HEK293 (cell line): ENCODE measurements around the gene NOXO1.

ENCODE experiments used
- BCL11B ChIP-seq: fragments of 450-650 bp; formaldehyde crosslinking; IDR thresholded peaks from 2 replicates; pipeline ENCODE4 v1.5.1; 2016; ENCODE audit warnings: low read depth, missing biosample characterization, missing genetic modification characterization
- FEZF1 ChIP-seq: fragments of 450-650 bp; formaldehyde crosslinking; IDR thresholded peaks from 2 replicates; pipeline ENCODE4 v1.5.1; 2016; ENCODE audit warnings: missing biosample characterization, missing genetic modification characterization
- HOXD13 ChIP-seq: sonication (generic); formaldehyde crosslinking; IDR thresholded peaks from 2 replicates; pipeline ENCODE4 v1.8.0; 2022; ENCODE audit warnings: missing genetic modification reagents, borderline replicate concordance
- KLF8 ChIP-seq: fragments of 450-650 bp; formaldehyde crosslinking; IDR thresholded peaks from 2 replicates; pipeline ENCODE4 v1.5.1; 2016; ENCODE audit warnings: missing biosample characterization, missing genetic modification characterization
- KLF9 ChIP-seq: fragments of 450-650 bp; formaldehyde crosslinking; IDR thresholded peaks from 2 replicates; pipeline ENCODE4 v1.5.1; 2016; ENCODE audit warnings: missing biosample characterization, missing genetic modification characterization, low read depth
- MYNN ChIP-seq: fragments of 450-650 bp; formaldehyde crosslinking; IDR thresholded peaks from 2 replicates; pipeline ENCODE4 v1.5.1; 2016; ENCODE audit warnings: missing biosample characterization, missing genetic modification characterization, borderline replicate concordance
- TCF7L2 ChIP-seq: IDR thresholded peaks from 2 replicates; pipeline ENCODE4 v1.6.1; 2011; ENCODE audit warnings: low read depth, mild to moderate bottlenecking, inconsistent platforms, low read length, moderate library complexity, borderline replicate concordance
- YY1 ChIP-seq: fragments of 450-650 bp; formaldehyde crosslinking; IDR thresholded peaks from 2 replicates; pipeline ENCODE4 v1.5.1; 2018; ENCODE audit warnings: missing biosample characterization, missing genetic modification characterization
- ZBTB1 ChIP-seq: fragments of 450-650 bp; formaldehyde crosslinking; IDR thresholded peaks from 2 replicates; pipeline ENCODE4 v1.5.1; 2016; ENCODE audit warnings: missing biosample characterization, missing genetic modification characterization
- ZFP37 ChIP-seq: fragments of 450-650 bp; formaldehyde crosslinking; IDR thresholded peaks from 2 replicates; pipeline ENCODE4 v1.5.1; 2016; ENCODE audit warnings: missing biosample characterization, missing genetic modification characterization
- ZNF292 ChIP-seq: fragments of 450-650 bp; formaldehyde crosslinking; IDR thresholded peaks from 2 replicates; pipeline ENCODE4 v1.5.1; 2016; ENCODE audit warnings: low read depth, missing biosample characterization, missing genetic modification characterization, borderline replicate concordance
- ZNF341 ChIP-seq: fragments of 450-650 bp; formaldehyde crosslinking; IDR thresholded peaks from 2 replicates; pipeline ENCODE4; 2016; ENCODE audit warnings: low read depth, missing biosample characterization, missing genetic modification characterization
- ZNF391 ChIP-seq: fragments of 450-650 bp; formaldehyde crosslinking; IDR thresholded peaks from 2 replicates; pipeline ENCODE4 v1.5.1; 2016; ENCODE audit warnings: low read depth, missing biosample characterization, missing genetic modification characterization, borderline replicate concordance
- ZNF394 ChIP-seq: fragments of 450-650 bp; formaldehyde crosslinking; IDR thresholded peaks from 2 replicates; pipeline ENCODE4 v1.5.1; 2016; ENCODE audit warnings: missing biosample characterization, missing genetic modification characterization, mild to moderate bottlenecking, moderate library complexity, borderline replicate concordance
- ZNF473 ChIP-seq: fragments of 450-650 bp; formaldehyde crosslinking; IDR thresholded peaks from 2 replicates; pipeline ENCODE4 v1.5.1; 2017; ENCODE audit warnings: missing biosample characterization, missing genetic modification characterization
- ZNF629 ChIP-seq: fragments of 450-650 bp; formaldehyde crosslinking; IDR thresholded peaks from 2 replicates; pipeline ENCODE4 v1.5.1; 2017; ENCODE audit warnings: missing biosample characterization, missing genetic modification characterization
- ZNF660 ChIP-seq: fragments of 450-650 bp; IDR thresholded peaks from 2 replicates; pipeline ENCODE4 v1.5.1; 2018; ENCODE audit warnings: missing biosample characterization, mild to moderate bottlenecking, missing genetic modification characterization
- ZNF677 ChIP-seq: fragments of 450-650 bp; IDR thresholded peaks from 2 replicates; pipeline ENCODE4 v1.5.0; 2018; ENCODE audit warnings: missing biosample characterization, mild to moderate bottlenecking, missing genetic modification characterization, moderate library complexity
- ZSCAN23 ChIP-seq: fragments of 450-650 bp; formaldehyde crosslinking; IDR thresholded peaks from 2 replicates; pipeline ENCODE4 v1.5.1; 2016; ENCODE audit warnings: missing biosample characterization, missing genetic modification characterization
- TF ChIP-seq, protein P1 (sequence below): fragments of 450-650 bp; formaldehyde crosslinking; IDR thresholded peaks from 2 replicates; pipeline ENCODE4 v1.5.1; 2016; ENCODE audit warnings: missing biosample characterization, missing genetic modification characterization
- TF ChIP-seq, protein P2 (sequence below): fragments of 450-650 bp; formaldehyde crosslinking; IDR thresholded peaks from 2 replicates; pipeline ENCODE4; 2016; ENCODE audit warnings: missing biosample characterization, missing genetic modification characterization
- TF ChIP-seq, protein P3 (sequence below): fragments of 450-650 bp; formaldehyde crosslinking; conservative IDR thresholded peaks from 2 replicates; pipeline ENCODE4 v1.5.1; 2016; ENCODE audit warnings: low read depth, missing biosample characterization, missing genetic modification characterization
- TF ChIP-seq, protein P4 (sequence below): fragments of 450-650 bp; formaldehyde crosslinking; IDR thresholded peaks from 2 replicates; pipeline ENCODE4 v1.5.1; 2017; ENCODE audit warnings: missing biosample characterization, missing genetic modification characterization
- TF ChIP-seq, protein P5 (sequence below): fragments of 450-650 bp; formaldehyde crosslinking; IDR thresholded peaks from 2 replicates; pipeline ENCODE4 v1.5.1; 2017; ENCODE audit warnings: missing biosample characterization, mild to moderate bottlenecking, missing genetic modification characterization, moderate library complexity
- TF ChIP-seq, protein P6 (sequence below): fragments of 450-650 bp; formaldehyde crosslinking; IDR thresholded peaks from 2 replicates; pipeline ENCODE4 v1.5.1; 2016; ENCODE audit warnings: missing biosample characterization, missing genetic modification characterization
- TF ChIP-seq, protein P7 (sequence below): fragments of 450-650 bp; formaldehyde crosslinking; IDR thresholded peaks from 2 replicates; pipeline ENCODE4 v1.5.1; 2017; ENCODE audit warnings: missing biosample characterization, missing genetic modification characterization

The NOXO1 gene

DNA sequence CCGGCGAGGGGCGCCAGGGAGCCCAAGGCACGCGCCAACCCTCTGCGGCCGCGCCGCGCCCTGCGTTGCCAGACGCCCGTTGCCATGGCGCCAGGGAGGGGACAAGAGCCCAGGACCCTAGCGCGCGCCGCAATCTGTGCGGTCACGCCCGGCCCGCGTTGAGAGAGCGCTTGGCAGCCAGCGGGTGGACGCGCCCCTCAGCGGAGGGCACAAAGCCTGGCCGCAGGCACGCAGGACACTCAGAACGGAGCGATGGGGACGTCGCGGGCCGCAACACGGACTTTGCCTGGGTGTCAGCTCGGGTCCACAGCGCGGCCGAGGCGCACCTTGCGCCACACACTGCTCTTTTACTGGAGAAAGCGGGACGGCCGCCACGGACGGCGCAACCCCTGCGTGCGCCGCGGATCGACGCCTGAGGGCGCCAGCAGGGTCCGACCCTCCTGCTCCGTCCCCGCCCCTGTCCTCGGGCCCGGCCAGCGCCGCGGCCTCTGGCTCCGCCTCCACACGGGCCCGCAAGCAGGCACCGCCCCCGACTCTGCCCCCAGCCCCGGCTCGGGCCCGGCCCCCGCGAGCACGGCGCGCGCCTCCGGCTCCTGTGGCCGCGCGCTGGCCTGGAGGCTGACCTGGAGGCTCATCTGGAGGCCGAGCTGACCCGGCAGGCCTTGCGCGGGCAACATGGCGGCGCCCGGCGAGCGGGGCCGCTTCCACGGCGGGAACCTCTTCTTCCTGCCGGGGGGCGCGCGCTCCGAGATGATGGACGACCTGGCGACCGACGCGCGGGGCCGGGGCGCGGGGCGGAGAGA lies 2.5 kb upstream of the NOXO1 start, which contains the start of gene GFER (continued):
- TF ChIP-seq, protein P1, sequence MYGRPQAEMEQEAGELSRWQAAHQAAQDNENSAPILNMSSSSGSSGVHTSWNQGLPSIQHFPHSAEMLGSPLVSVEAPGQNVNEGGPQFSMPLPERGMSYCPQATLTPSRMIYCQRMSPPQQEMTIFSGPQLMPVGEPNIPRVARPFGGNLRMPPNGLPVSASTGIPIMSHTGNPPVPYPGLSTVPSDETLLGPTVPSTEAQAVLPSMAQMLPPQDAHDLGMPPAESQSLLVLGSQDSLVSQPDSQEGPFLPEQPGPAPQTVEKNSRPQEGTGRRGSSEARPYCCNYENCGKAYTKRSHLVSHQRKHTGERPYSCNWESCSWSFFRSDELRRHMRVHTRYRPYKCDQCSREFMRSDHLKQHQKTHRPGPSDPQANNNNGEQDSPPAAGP (tag by site-specific recombination): peak; percentile 97
- TF ChIP-seq HOXD13 (CRISPR knock-in tag) (no peak), TCF7L2 (no peak), KLF9 (tag by site-specific recombination) (peak; percentile 84), YY1 (peak; percentile 92), MYNN (tag by site-specific recombination) (peak; percentile 99), ZNF660 (tag by site-specific recombination) (peak; percentile 95), BCL11B (tag by site-specific recombination) (peak; percentile 22; the same call in 1 of the 2 replicates), ZNF394 (tag by site-specific recombination) (peak; percentile 41; the same call in 1 of the 2 replicates), ZNF629 (tag by site-specific recombination) (peak; percentile 52), ZNF677 (tag by site-specific recombination) (peak; percentile 33), FEZF1 (tag by site-specific recombination) (peak; percentile 79), KLF8 (tag by site-specific recombination) (peak; percentile 68; the same call in 1 of the 2 replicates), ZNF391 (tag by site-specific recombination) (peak; percentile 47; the same call in 1 of the 2 replicates), ZNF473 (tag by site-specific recombination) (no peak), ZSCAN23 (tag by site-specific recombination) (no peak), ZNF341 (tag by site-specific recombination) (peak; percentile 28; the same call in 1 of the 2 replicates), ZFP37 (tag by site-specific recombination) (peak; percentile 76; the same call in 1 of the 2 replicates), ZBTB1 (tag by site-specific recombination) (no peak), ZNF292 (tag by site-specific recombination) (no peak)
- TF ChIP-seq, protein P2, sequence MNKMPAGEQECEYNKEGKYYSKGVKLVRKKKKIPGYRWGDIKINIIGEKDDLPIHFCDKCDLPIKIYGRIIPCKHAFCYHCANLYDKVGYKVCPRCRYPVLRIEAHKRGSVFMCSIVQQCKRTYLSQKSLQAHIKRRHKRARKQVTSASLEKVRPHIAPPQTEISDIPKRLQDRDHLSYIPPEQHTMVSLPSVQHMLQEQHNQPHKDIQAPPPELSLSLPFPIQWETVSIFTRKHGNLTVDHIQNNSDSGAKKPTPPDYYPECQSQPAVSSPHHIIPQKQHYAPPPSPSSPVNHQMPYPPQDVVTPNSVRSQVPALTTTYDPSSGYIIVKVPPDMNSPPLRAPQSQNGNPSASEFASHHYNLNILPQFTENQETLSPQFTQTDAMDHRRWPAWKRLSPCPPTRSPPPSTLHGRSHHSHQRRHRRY (tag by site-specific recombination): no peak
- TF ChIP-seq, protein P3, sequence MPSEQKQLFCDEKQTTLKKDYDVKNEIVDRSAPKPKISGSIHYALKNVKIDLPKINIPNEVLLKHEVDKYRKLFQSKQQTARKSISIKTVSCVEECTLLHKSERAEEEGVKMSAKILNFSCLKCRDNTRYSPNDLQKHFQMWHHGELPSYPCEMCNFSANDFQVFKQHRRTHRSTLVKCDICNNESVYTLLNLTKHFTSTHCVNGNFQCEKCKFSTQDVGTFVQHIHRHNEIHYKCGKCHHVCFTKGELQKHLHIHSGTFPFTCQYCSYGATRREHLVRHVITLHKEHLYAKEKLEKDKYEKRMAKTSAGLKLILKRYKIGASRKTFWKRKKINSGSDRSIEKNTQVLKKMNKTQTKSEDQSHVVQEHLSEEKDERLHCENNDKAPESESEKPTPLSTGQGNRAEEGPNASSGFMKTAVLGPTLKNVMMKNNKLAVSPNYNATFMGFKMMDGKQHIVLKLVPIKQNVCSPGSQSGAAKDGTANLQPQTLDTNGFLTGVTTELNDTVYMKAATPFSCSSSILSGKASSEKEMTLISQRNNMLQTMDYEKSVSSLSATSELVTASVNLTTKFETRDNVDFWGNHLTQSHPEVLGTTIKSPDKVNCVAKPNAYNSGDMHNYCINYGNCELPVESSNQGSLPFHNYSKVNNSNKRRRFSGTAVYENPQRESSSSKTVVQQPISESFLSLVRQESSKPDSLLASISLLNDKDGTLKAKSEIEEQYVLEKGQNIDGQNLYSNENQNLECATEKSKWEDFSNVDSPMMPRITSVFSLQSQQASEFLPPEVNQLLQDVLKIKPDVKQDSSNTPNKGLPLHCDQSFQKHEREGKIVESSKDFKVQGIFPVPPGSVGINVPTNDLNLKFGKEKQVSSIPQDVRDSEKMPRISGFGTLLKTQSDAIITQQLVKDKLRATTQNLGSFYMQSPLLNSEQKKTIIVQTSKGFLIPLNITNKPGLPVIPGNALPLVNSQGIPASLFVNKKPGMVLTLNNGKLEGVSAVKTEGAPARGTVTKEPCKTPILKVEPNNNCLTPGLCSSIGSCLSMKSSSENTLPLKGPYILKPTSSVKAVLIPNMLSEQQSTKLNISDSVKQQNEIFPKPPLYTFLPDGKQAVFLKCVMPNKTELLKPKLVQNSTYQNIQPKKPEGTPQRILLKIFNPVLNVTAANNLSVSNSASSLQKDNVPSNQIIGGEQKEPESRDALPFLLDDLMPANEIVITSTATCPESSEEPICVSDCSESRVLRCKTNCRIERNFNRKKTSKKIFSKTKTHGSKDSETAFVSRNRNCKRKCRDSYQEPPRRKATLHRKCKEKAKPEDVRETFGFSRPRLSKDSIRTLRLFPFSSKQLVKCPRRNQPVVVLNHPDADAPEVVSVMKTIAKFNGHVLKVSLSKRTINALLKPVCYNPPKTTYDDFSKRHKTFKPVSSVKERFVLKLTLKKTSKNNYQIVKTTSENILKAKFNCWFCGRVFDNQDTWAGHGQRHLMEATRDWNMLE (tag by site-specific recombination): no peak
- TF ChIP-seq, protein P4, sequence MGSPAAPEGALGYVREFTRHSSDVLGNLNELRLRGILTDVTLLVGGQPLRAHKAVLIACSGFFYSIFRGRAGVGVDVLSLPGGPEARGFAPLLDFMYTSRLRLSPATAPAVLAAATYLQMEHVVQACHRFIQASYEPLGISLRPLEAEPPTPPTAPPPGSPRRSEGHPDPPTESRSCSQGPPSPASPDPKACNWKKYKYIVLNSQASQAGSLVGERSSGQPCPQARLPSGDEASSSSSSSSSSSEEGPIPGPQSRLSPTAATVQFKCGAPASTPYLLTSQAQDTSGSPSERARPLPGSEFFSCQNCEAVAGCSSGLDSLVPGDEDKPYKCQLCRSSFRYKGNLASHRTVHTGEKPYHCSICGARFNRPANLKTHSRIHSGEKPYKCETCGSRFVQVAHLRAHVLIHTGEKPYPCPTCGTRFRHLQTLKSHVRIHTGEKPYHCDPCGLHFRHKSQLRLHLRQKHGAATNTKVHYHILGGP (tag by site-specific recombination): no peak
- TF ChIP-seq, protein P5, sequence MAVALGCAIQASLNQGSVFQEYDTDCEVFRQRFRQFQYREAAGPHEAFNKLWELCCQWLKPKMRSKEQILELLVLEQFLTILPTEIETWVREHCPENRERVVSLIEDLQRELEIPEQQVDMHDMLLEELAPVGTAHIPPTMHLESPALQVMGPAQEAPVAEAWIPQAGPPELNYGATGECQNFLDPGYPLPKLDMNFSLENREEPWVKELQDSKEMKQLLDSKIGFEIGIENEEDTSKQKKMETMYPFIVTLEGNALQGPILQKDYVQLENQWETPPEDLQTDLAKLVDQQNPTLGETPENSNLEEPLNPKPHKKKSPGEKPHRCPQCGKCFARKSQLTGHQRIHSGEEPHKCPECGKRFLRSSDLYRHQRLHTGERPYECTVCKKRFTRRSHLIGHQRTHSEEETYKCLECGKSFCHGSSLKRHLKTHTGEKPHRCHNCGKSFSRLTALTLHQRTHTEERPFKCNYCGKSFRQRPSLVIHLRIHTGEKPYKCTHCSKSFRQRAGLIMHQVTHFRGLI (tag by site-specific recombination): peak; percentile 69
- TF ChIP-seq, protein P6, sequence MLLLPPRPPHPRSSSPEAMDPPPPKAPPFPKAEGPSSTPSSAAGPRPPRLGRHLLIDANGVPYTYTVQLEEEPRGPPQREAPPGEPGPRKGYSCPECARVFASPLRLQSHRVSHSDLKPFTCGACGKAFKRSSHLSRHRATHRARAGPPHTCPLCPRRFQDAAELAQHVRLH (tag by site-specific recombination): 0 out of 2 replicates have a peak, but pooled peaks have one; percentile 24
- TF ChIP-seq, protein P7, sequence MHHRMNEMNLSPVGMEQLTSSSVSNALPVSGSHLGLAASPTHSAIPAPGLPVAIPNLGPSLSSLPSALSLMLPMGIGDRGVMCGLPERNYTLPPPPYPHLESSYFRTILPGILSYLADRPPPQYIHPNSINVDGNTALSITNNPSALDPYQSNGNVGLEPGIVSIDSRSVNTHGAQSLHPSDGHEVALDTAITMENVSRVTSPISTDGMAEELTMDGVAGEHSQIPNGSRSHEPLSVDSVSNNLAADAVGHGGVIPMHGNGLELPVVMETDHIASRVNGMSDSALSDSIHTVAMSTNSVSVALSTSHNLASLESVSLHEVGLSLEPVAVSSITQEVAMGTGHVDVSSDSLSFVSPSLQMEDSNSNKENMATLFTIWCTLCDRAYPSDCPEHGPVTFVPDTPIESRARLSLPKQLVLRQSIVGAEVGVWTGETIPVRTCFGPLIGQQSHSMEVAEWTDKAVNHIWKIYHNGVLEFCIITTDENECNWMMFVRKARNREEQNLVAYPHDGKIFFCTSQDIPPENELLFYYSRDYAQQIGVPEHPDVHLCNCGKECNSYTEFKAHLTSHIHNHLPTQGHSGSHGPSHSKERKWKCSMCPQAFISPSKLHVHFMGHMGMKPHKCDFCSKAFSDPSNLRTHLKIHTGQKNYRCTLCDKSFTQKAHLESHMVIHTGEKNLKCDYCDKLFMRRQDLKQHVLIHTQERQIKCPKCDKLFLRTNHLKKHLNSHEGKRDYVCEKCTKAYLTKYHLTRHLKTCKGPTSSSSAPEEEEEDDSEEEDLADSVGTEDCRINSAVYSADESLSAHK (tag by site-specific recombination): no peak; the same call in 1 of the 2 replicates
